HAP-1 (cell line): ENCODE measurements around the gene RRAD.
"Not testable (repeated sequence)": the region's sequence is repeated elsewhere in the genome, so short reads cannot be mapped to it uniquely, and the experiment has no call there.

Experiments
- DNase-seq, 2 experiments: peaks; one replicate each; pipeline ENCODE4 v3.0.0-alpha.2; 2016 to 2020; ENCODE audit warnings: low spot score in 2 of 2
- H3K27me3 ChIP-seq: fragments of 250-450 bp; sonication (Bioruptor Pico); 2 replicates; pipeline ENCODE4 v1.5.1; 2020; ENCODE audit warnings: low read depth, mild to moderate bottlenecking, moderate library complexity
- H3K36me3 ChIP-seq: fragments of 250-450 bp; sonication (Bioruptor Pico); replicated peaks from 2 replicates; pipeline ENCODE4 v1.5.1; 2020; ENCODE audit warnings: mild to moderate bottlenecking
- H3K4me1 ChIP-seq: fragments of 250-450 bp; sonication (Bioruptor Pico); 2 replicates; pipeline ENCODE4 v1.5.1; 2020; ENCODE audit warnings: mild to moderate bottlenecking
- H3K4me3 ChIP-seq: fragments of 250-450 bp; sonication (Bioruptor Pico); 2 replicates; pipeline ENCODE4 v1.5.1; 2020; ENCODE audit warnings: mild to moderate bottlenecking, moderate library complexity
- H3K9me3 ChIP-seq: fragments of 250-450 bp; sonication (Bioruptor Pico); 2 replicates; pipeline ENCODE4 v1.5.1; 2020; ENCODE audit warnings: mild to moderate bottlenecking, moderate library complexity
- in situ Hi-C: fragments of 300-500 bp; cut with MboI; formaldehyde crosslinking; loops from 3 replicates; pipeline ENCODE4 v1.14.3; 2020; ENCODE audit warnings: low sequenced_read_pairs, inconsistent platforms, mixed read lengths

RRAD gene

GRCh38 chr16:66946974-66947301 is 21.6 kb upstream of the RRAD start:
- in situ Hi-C loops: no loop called here
- Histone ChIP-seq H3K27me3 (no peaks in the 10 kb centered on the region), H3K36me3 (peaks cover 14% of the 10 kb centered on the region), H3K4me3 (no peak overlapping the region), H3K4me1 (no peaks in the 10 kb centered on the region), H3K9me3 (no peaks in the 10 kb centered on the region)
- no peak for DNase-seq

GRCh38 chr16:66946541-66946940 is 21.2 kb upstream of the RRAD start:
- H3K9me3 ChIP-seq: no peaks in the 10 kb centered on the region
- in situ Hi-C loops: no loop called here
- H3K4me1 ChIP-seq: no peaks in the 10 kb centered on the region
- peaks cover 18% of the 10 kb centered on the region for H3K36me3 ChIP-seq
- DNase-seq: no peak
- H3K27me3 ChIP-seq: no peaks in the 10 kb centered on the region
- H3K4me3 ChIP-seq: no peak overlapping the region

- H3K36me3 ChIP-seq: peaks cover 24% of the 10 kb centered on the region
- in situ Hi-C loops: no loop called here
- DNase-seq: no peak
Observed at GRCh38 chr16:66945939-66946338, 20.6 kb upstream of the RRAD start.

GRCh38 chr16:66944971-66945370 is 19.6 kb upstream of the RRAD start:
- H3K36me3 ChIP-seq: peaks cover 32% of the 10 kb centered on the region
- H3K27me3 ChIP-seq, in situ Hi-C loops, H3K4me3 ChIP-seq, H3K4me1 ChIP-seq, DNase-seq, H3K9me3 ChIP-seq: not testable (repeated sequence)

More at GRCh38 chr16:66945939-66946338, 20.6 kb upstream of the RRAD start:
- Histone ChIP-seq H3K4me1 (no peaks in the 10 kb centered on the region), H3K4me3 (no peak overlapping the region), H3K27me3 (no peaks in the 10 kb centered on the region), H3K9me3 (no peaks in the 10 kb centered on the region)

GRCh38 chr16:66944054-66944441 is 18.7 kb upstream of the RRAD start:
- Histone ChIP-seq H3K4me3 (no peak overlapping the region), H3K27me3 (no peaks in the 10 kb centered on the region), H3K36me3 (peaks cover 41% of the 10 kb centered on the region), H3K4me1 (no peaks in the 10 kb centered on the region), H3K9me3 (no peaks in the 10 kb centered on the region)
- in situ Hi-C loops: no loop called here
- DNase-seq: no peak

- H3K27me3 ChIP-seq: no peaks in the 10 kb centered on the region
- no peaks in the 10 kb centered on the region for H3K9me3 ChIP-seq
- DNase-seq: no peak
- H3K4me1 ChIP-seq: no peaks in the 10 kb centered on the region
- in situ Hi-C loops: no loop called here
- H3K36me3 ChIP-seq: peaks cover 46% of the 10 kb centered on the region
- H3K4me3 ChIP-seq: no peak overlapping the region
Observed at GRCh38 chr16:66943426-66944053, 18.2 kb upstream of the RRAD start.

GRCh38 chr16:66942981-66943380 is 17.6 kb upstream of the RRAD start:
- no peak overlapping the region for H3K4me3 ChIP-seq
- no peaks in the 10 kb centered on the region for H3K4me1 ChIP-seq
- no peaks in the 10 kb centered on the region for H3K9me3 ChIP-seq
- no peak for DNase-seq
- H3K36me3 ChIP-seq: peaks cover 47% of the 10 kb centered on the region
- in situ Hi-C loops: no loop called here
- no peaks in the 10 kb centered on the region for H3K27me3 ChIP-seq

GRCh38 chr16:66940236-66940635 is 14.9 kb upstream of the RRAD start:
- peaks cover 47% of the 10 kb centered on the region for H3K36me3 ChIP-seq
- H3K4me3 ChIP-seq: no peak overlapping the region
- in situ Hi-C loops: no loop called here
- no peaks in the 10 kb centered on the region for H3K9me3 ChIP-seq
- no peaks in the 10 kb centered on the region for H3K4me1 ChIP-seq
- no peak for DNase-seq
- H3K27me3 ChIP-seq: no peaks in the 10 kb centered on the region

GRCh38 chr16:66939366-66939765 is 14.0 kb upstream of the RRAD start:
- in situ Hi-C loops: no loop called here
- H3K9me3 ChIP-seq: no peaks in the 10 kb centered on the region
- DNase-seq: no peak
- H3K4me3 ChIP-seq: no peak overlapping the region
- H3K36me3 ChIP-seq: peaks cover 47% of the 10 kb centered on the region
- no peaks in the 10 kb centered on the region for H3K4me1 ChIP-seq
- no peaks in the 10 kb centered on the region for H3K27me3 ChIP-seq

GRCh38 chr16:66937725-66938337 is 12.5 kb upstream of the RRAD start:
- Histone ChIP-seq H3K9me3 (no peaks in the 10 kb centered on the region), H3K36me3 (peaks cover 42% of the 10 kb centered on the region), H3K27me3 (no peaks in the 10 kb centered on the region), H3K4me3 (no peak overlapping the region), H3K4me1 (peaks cover 5% of the 10 kb centered on the region)
- in situ Hi-C loops: no loop called here
- no peak for DNase-seq

- no peak for DNase-seq
- in situ Hi-C loops: no loop called here
- H3K27me3 ChIP-seq: no peaks in the 10 kb centered on the region
- H3K4me1 ChIP-seq: peaks cover 5% of the 10 kb centered on the region
- no peak overlapping the region for H3K4me3 ChIP-seq
- H3K36me3 ChIP-seq: peaks cover 34% of the 10 kb centered on the region
- H3K9me3 ChIP-seq: no peaks in the 10 kb centered on the region
Observed at GRCh38 chr16:66936889-66937554, 11.7 kb upstream of the RRAD start.

GRCh38 chr16:66936462-66936861 is 11.1 kb upstream of the RRAD start:
- Histone ChIP-seq H3K9me3 (no peaks in the 10 kb centered on the region), H3K4me3 (no peak overlapping the region), H3K4me1 (peaks cover 5% of the 10 kb centered on the region), H3K36me3 (peaks cover 28% of the 10 kb centered on the region), H3K27me3 (no peaks in the 10 kb centered on the region)
- in situ Hi-C loops: no loop called here
- DNase-seq: no peak

GRCh38 chr16:66935314-66936011 is 10.1 kb upstream of the RRAD start, which contains the start of gene CES2:
Gene CES2, plus strand, starts transcription at chr16:66935516. Its CDS starts 120 bp downstream, at chr16:66935636.
- Histone ChIP-seq H3K4me1 (peaks cover 5% of the 10 kb centered on the region), H3K9me3 (no peaks in the 10 kb centered on the region), H3K27me3 (no peaks in the 10 kb centered on the region), H3K4me3 (peak within 1 kb of the TSS; percentile 71), H3K36me3 (peaks cover 18% of the 10 kb centered on the region)
- DNase-seq: no peak
- in situ Hi-C loops: no loop called here

GRCh38 chr16:66934839-66935313 is 9.5 kb upstream of the RRAD start:
- H3K4me1 ChIP-seq, DNase-seq, in situ Hi-C loops, H3K9me3 ChIP-seq, H3K27me3 ChIP-seq: not testable (repeated sequence)
- H3K36me3 ChIP-seq: peaks cover 14% of the 10 kb centered on the region
- peak overlapping the region; percentile 71 for H3K4me3 ChIP-seq
